Measurements from ENCODE around the gene ADGRG6. TPM values are rescaled to one million over a fixed set of nuclear protein-coding genes. Genes with fewer than 3 reads are reported as not detected.
"Not testable (repeated sequence)": the region's sequence is repeated elsewhere in the genome, so short reads cannot be mapped to it uniquely, and the experiment has no call there.

ADGRG6 gene
- total and polyA plus RNA-seq, 9 donors: 1.6 to 10.6 (median 3.0) TPM

DNA sequence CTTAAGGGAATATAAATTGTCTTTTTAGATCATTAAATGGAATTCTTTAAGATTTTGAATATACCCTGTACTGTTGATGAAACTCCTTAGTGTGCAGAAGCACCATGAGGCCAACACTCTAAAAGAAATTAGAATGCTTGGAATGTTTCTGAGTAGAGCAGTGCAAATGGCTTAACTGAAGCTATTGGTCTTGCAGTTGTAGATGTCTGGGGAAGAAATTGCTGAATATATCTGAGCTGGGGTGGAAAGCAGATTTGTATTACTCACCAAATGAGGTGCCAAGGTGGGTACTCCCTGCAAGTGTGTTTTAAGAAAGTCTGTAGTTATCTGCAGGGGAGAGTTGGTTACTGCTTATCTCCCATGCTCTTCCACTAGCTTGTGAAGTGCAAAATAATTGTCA lies 119.0 kb downstream of the ADGRG6 start:
- Histone ChIP-seq H3K4me3 (no peak overlapping the region), H3K27ac (no peak overlapping the region), H3K27me3 (no peaks in the 10 kb centered on the region), H3K9me3 (no peaks in the 10 kb centered on the region), H3K4me1 (ENCODE audit: insufficient read depth) (no peaks in the 10 kb centered on the region), H3K36me3 (no peaks in the 10 kb centered on the region)
- no peak for TF ChIP-seq EP300 (IDR thresholded peaks at IDR 0.05)
- TF ChIP-seq POLR2A (IDR thresholded peaks at IDR 0.05): no peak
- TF ChIP-seq, protein P1, sequence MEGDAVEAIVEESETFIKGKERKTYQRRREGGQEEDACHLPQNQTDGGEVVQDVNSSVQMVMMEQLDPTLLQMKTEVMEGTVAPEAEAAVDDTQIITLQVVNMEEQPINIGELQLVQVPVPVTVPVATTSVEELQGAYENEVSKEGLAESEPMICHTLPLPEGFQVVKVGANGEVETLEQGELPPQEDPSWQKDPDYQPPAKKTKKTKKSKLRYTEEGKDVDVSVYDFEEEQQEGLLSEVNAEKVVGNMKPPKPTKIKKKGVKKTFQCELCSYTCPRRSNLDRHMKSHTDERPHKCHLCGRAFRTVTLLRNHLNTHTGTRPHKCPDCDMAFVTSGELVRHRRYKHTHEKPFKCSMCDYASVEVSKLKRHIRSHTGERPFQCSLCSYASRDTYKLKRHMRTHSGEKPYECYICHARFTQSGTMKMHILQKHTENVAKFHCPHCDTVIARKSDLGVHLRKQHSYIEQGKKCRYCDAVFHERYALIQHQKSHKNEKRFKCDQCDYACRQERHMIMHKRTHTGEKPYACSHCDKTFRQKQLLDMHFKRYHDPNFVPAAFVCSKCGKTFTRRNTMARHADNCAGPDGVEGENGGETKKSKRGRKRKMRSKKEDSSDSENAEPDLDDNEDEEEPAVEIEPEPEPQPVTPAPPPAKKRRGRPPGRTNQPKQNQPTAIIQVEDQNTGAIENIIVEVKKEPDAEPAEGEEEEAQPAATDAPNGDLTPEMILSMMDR (IDR thresholded peaks at IDR 0.05): no peak
- no peak for DNase-seq
- intact Hi-C loops (cut with DNase I): no loop called here

DNA sequence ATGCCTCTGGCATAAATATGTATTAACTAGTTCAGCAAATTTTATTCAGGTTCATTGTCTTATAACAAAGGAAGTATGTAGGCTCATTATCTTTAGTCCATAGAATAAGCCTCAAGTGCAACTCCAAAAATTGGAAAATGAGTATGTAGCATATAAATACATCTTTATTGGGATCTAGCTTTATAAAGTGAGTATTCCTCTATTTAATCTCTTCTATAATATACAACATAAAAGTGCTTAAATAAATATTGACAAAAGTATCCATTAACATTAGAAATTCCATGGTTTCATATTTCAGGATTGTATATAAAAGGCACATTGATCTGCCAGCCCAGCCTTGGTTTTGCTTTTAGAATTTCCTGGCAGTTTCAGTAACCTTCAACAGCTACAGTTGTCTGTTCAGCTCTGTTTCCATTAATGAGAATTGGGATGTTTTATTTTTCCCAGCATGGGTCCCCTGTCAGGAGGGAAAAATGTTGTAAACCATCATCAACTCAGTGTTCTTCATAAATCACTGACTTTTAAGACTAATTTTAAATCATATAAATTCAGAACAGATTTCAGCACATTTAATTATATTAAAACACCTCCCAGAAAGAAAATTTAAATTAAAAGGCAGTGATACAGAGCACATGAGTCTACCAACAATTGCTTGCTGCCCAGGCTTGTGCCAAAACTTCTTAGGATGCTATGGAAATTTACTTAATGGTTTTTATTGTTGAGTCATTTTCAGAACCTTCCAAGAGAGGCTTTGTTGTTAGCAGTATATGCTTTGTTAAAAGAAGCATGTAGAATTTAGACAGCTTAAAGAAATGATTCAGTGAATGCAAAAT lies 119.7 kb downstream of the ADGRG6 start:
- Histone ChIP-seq H3K27ac (no peak overlapping the region), H3K36me3 (no peaks in the 10 kb centered on the region), H3K27me3 (no peaks in the 10 kb centered on the region), H3K4me1 (ENCODE audit: insufficient read depth) (no peaks in the 10 kb centered on the region), H3K9me3 (no peaks in the 10 kb centered on the region), H3K4me3 (no peak overlapping the region)
- TF ChIP-seq EP300 (IDR thresholded peaks at IDR 0.05): no peak
- TF ChIP-seq POLR2A (IDR thresholded peaks at IDR 0.05): no peak
- TF ChIP-seq, protein P1 (IDR thresholded peaks at IDR 0.05): no peak
- DNase-seq: no peak
- intact Hi-C loops (cut with DNase I): no loop called here

DNA sequence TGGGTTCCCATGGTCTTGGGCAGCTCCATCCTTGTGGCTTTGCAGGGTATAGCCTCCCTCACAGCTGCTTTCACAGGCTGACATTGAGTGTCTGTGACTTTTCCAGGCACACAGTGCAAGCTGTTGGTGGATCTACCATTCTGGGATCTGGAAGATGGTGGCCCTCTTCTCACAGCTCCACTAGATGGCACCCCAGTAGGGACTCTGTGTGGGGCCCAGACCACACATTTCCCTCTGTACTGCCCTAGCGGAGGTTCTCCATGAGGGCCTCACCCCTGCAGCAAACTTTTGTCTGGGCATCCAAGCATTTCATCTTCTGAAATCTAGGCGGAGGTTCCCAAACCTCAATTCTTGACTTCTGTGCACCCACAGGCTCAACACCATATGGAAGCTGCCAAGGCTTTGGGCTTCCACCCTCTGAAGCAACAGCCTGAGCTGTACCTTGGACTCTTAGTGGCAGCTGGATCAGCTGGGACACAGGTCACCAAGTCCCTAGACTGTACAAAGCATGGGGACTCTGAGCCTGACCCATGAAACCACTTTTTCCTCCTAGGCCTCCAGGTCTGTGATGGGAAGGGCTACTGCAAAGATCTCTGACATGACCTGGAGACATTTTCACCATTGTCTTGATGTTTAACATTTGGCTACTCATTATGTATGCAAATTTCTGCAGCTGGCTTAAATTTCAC lies 124.8 kb downstream of the ADGRG6 start:
- H3K27ac ChIP-seq; H3K36me3 ChIP-seq; H3K9me3 ChIP-seq; H3K4me3 ChIP-seq; DNase-seq; intact Hi-C loops (cut with DNase I); H3K27me3 ChIP-seq; H3K4me1 ChIP-seq (ENCODE audit: insufficient read depth): not testable (repeated sequence)
- WGBS, 3 donors: 96 to 100% (median 98%) methylated on average over 2 of the region's 2 CpGs

DNA sequence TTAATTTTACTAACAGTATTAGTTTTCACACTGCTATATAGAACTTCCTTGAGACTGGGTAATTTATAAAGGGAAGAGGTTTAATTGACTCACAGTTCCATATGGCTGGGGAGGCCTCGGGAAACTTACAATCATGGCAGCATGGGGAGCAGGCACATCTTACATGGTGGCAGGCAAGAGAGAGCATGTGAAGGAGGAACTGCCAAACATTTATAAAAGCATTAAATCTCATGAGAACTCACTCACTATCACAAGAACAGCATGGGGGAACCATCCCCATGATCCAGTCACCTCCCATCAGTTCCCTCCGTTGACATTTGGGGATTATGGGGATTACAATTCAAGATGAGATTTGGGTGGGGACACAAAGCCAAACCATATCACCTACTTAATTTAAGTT lies 126.7 kb downstream of the ADGRG6 start:
- H3K4me1 ChIP-seq (ENCODE audit: insufficient read depth); H3K4me3 ChIP-seq; H3K9me3 ChIP-seq; H3K36me3 ChIP-seq; DNase-seq; H3K27ac ChIP-seq; H3K27me3 ChIP-seq; intact Hi-C loops (cut with DNase I): not testable (repeated sequence)
- 88 to 95% (median 94%) methylated on average over 2 of the region's 2 CpGs for WGBS, 3 donors

DNA sequence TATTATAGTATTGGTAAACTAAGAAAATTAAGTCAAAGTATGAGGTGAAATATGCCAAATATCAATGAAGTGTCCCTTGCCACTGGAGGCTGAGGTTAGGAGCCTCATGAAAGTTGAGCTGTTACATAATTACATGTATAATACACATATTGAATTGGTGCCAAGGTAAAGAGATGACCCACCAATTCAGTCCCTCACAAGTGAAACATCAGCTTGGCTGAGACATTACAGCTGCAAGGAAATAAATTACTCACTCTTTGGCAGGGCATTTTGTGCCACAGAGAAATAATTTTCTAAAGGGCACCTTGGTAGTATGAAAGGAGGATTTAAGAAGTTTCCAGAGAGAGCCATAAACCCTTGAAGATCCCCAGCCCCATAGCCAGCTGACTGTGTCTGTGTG lies 127.4 kb downstream of the ADGRG6 start:
- H3K27me3 ChIP-seq: no peaks in the 10 kb centered on the region
- H3K36me3 ChIP-seq: no peaks in the 10 kb centered on the region
- no peak for DNase-seq
- TF ChIP-seq, protein P1 (IDR thresholded peaks at IDR 0.05): no peak
- no peak for TF ChIP-seq EP300 (IDR thresholded peaks at IDR 0.05)
- TF ChIP-seq POLR2A (IDR thresholded peaks at IDR 0.05): no peak
- no peak overlapping the region for H3K4me3 ChIP-seq
- no peak overlapping the region for H3K27ac ChIP-seq
- no peaks in the 10 kb centered on the region for H3K4me1 ChIP-seq (ENCODE audit: insufficient read depth)
- no peaks in the 10 kb centered on the region for H3K9me3 ChIP-seq
- intact Hi-C loops (cut with DNase I): no loop called here

All from ovary (tissue), 9 donors.